CD4-positive, alpha-beta T cell (primary cell): ENCODE results near the gene KCNJ6. TPM values are rescaled to one million over a fixed set of nuclear protein-coding genes. Genes with fewer than 3 reads are reported as not detected.

Experiments used
- ATAC-seq: fragments of 200-7000 bp; cut with Tn5 transposase; one replicate; pipeline ENCODE4 v1.10.0; 2022; ENCODE audit warnings: mild to moderate bottlenecking; ENCODE audit not compliant: poor library complexity
- CTCF ChIA-PET: fragments of 350-600 bp; sonication (Branson Sonifier 250); formaldehyde crosslinking; loops from one replicate; lab custom pipeline; 2021; ENCODE audit warnings: antibody characterized with exemption, inconsistent platforms; lab: Charles Lee
- POLR2A ChIA-PET: fragments of 350-600 bp; sonication (Branson Sonifier 250); formaldehyde crosslinking; loops from one replicate; lab custom pipeline; 2021; ENCODE audit warnings: antibody characterized with exemption, inconsistent platforms; lab: Charles Lee
- DNase-seq, 14 experiments: peaks; one replicate each; pipeline ENCODE4 v3.0.0-alpha.2; 2013 to 2020; ENCODE audit warnings: mixed read lengths in 2 of 14
- H3K27ac ChIP-seq, 2 donors: one replicate each; pipeline versions ENCODE4 v1.5.1 to v1.7.0; 2013; ENCODE audit warnings: low read length in 2 of 2, low read depth in 1 of 2, mild to moderate bottlenecking in 1 of 2
- H3K27me3 ChIP-seq, 2 experiments: 1 replicate in 1 of 2; 2 replicates in 1 of 2; pipeline versions ENCODE4 v1.6.1 to v1.7.0; 2013; ENCODE audit warnings: low read length in 2 of 2, control low read depth in 1 of 2, mild to moderate bottlenecking in 1 of 2, moderate library complexity in 1 of 2; ENCODE audit not compliant: insufficient read depth in 2 of 2, control insufficient read depth in 1 of 2
- H3K36me3 ChIP-seq: one replicate; pipeline ENCODE4 v1.6.1; 2013; ENCODE audit warnings: low read length, control low read depth; ENCODE audit not compliant: insufficient read depth
- H3K4me1 ChIP-seq: one replicate; pipeline ENCODE4 v1.6.1; 2013; ENCODE audit warnings: low read length, control low read depth; ENCODE audit not compliant: insufficient read depth
- H3K4me3 ChIP-seq: one replicate; pipeline ENCODE4 v1.5.1; 2013; ENCODE audit warnings: mild to moderate bottlenecking, low read length, moderate library complexity
- H3K9me3 ChIP-seq, 2 experiments: 1 replicate in 1 of 2; 2 replicates in 1 of 2; pipeline versions ENCODE4 v1.6.1 to v1.7.0; 2013; ENCODE audit warnings: low read length in 2 of 2, mild to moderate bottlenecking in 2 of 2, control low read depth in 1 of 2, moderate library complexity in 1 of 2; ENCODE audit not compliant: control insufficient read depth in 1 of 2, insufficient read depth in 1 of 2
- H3K27ac Mint-ChIP-seq: one replicate; pipeline ENCODE4 v1.8.0; 2020; ENCODE audit warnings: mixed read lengths
- H3K27me3 Mint-ChIP-seq: one replicate; pipeline ENCODE4 v1.8.0; 2021; ENCODE audit warnings: mixed read lengths
- H3K36me3 Mint-ChIP-seq: one replicate; pipeline ENCODE4 v1.8.0; 2021; ENCODE audit warnings: low read depth, mixed read lengths
- H3K4me1 Mint-ChIP-seq: one replicate; pipeline ENCODE4 v1.8.0; 2021; ENCODE audit warnings: low read depth, mixed read lengths
- H3K4me3 Mint-ChIP-seq: one replicate; pipeline ENCODE4 v1.8.0; 2020; ENCODE audit warnings: mild to moderate bottlenecking, mixed read lengths
- H3K9me3 Mint-ChIP-seq: one replicate; pipeline ENCODE4 v1.8.0; 2020; ENCODE audit warnings: mixed read lengths
- CTCF ChIP-seq: fragments of 200-600 bp; IDR thresholded peaks from one replicate; pipeline ENCODE4 v1.8.0; 2022; ENCODE audit warnings: antibody characterized with exemption, mild to moderate bottlenecking
- intact Hi-C, 2 experiments: fragments of 100-400 bp; cut with DNase I in 1 of 2; cut with micrococcal nuclease in 1 of 2; formaldehyde crosslinking; loops; one replicate each; pipeline versions ENCODE4 v1.15.1 to v1.9.0; 2023 to 2025; cut with DNase I, micrococcal nuclease
- polyA plus RNA-seq, 2 donors: library from polyadenylated mRNA; unstranded; fragments of 120-200 nt; gene quantifications; one replicate each; pipeline ENCODE4 v1.2.1, GENCODE V29; 2013
- total RNA-seq, 174 experiments: library from RNA in 2 of 174; stranded (reverse) in 2 of 174; gene quantifications; one replicate each; pipeline ENCODE4 v1.2.3 and lab custom pipeline; 2021 to 2026

Gene KCNJ6, protein sequence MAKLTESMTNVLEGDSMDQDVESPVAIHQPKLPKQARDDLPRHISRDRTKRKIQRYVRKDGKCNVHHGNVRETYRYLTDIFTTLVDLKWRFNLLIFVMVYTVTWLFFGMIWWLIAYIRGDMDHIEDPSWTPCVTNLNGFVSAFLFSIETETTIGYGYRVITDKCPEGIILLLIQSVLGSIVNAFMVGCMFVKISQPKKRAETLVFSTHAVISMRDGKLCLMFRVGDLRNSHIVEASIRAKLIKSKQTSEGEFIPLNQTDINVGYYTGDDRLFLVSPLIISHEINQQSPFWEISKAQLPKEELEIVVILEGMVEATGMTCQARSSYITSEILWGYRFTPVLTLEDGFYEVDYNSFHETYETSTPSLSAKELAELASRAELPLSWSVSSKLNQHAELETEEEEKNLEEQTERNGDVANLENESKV
- not detected for total RNA-seq
- polyA plus RNA-seq (2013, experiment 1 of 2) = not detected
- polyA plus RNA-seq (2013, experiment 2 of 2) = 0.03 TPM
- total RNA-seq (lab: John Stamatoyannopoulos, UW) = 0 to 0.17 (median 0) reads per million in 172 experiments

GRCh38 chr21:37916310-37917051 lies at the start of gene KCNJ6:
KCNJ6 (minus strand) TSS chr21:37916457; CDS start chr21:37840682, 75,775 bp downstream.
- intact Hi-C loops = no loop called here
- H3K27ac ChIP-seq = no peak within 1 kb of the TSS
- no peaks in the 10 kb centered on the region for H3K4me1 ChIP-seq
- Mint-ChIP-seq H3K36me3 (no peaks in the 10 kb centered on the region), H3K4me3 (no peak within 1 kb of the TSS), H3K27ac (no peak within 1 kb of the TSS), H3K9me3 (no peaks in the 10 kb centered on the region), H3K27me3 (peaks cover 79% of the 10 kb centered on the region), H3K4me1 (peaks cover 8% of the 10 kb centered on the region)
- H3K4me3 ChIP-seq = no peak within 1 kb of the TSS
- H3K36me3 ChIP-seq = no peaks in the 10 kb centered on the region
- DNase-seq (peak in 1 of 14 experiments; percentile 15), ATAC-seq (no peak)
- ChIA-PET POLR2A (no interaction called here), CTCF (no interaction called here)
- TF ChIP-seq CTCF = no peak
- H3K27me3 ChIP-seq = peaks cover 44 to 55% of the 10 kb centered on the region in 2 experiments
- peaks cover 0 to 30% of the 10 kb centered on the region in 2 experiments for H3K9me3 ChIP-seq

DNA sequence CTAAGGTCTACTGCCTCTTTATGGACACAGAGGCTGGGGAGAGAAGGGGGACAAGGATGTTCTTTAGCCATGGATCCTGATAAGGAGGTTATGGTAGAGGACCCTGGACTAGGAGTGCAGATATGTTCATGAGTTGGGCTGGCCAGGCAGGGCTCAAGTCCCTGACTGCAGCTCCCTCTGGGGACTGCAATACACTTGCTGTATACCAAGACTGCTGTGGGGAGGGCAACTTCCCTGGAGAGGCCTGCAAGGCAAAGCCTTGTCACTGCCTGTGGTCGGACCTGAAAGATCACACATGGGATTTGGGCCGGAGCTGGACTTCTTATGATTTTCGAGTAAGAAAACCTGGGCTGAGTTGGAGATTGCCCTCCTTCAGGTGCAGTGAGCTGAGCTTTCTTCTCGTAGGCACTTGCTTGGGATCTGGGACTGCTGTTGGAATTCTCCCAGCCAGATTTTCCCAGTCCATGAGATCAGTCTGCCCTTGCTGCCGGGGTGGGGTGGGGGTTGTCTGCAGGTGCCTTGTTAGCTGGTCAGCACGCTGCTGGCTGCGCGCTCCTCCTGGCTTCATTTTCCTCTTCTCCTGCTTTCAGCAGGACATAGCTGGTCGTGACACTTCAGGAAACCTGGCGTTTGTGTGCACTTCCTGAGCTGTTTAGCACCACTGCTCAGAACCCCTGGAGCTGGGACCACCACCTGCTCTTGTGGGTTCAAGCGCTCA lies 49.0 kb upstream of the KCNJ6 start:
- Mint-ChIP-seq H3K27ac (no peak overlapping the region), H3K4me1 (no peaks in the 10 kb centered on the region), H3K36me3 (no peaks in the 10 kb centered on the region), H3K27me3 (peaks cover 27% of the 10 kb centered on the region), H3K9me3 (no peaks in the 10 kb centered on the region), H3K4me3 (no peak overlapping the region)
- ChIA-PET CTCF (no interaction called here), POLR2A (no interaction called here)
- Histone ChIP-seq H3K27ac (no peak overlapping the region), H3K27me3 (no peaks in the 10 kb centered on the region), H3K9me3 (no peaks in the 10 kb centered on the region), H3K4me3 (no peak overlapping the region), H3K4me1 (no peaks in the 10 kb centered on the region), H3K36me3 (no peaks in the 10 kb centered on the region)
- no peak for TF ChIP-seq CTCF
- DNase-seq (no peak), ATAC-seq (no peak)
- intact Hi-C loops = no loop called here

DNA sequence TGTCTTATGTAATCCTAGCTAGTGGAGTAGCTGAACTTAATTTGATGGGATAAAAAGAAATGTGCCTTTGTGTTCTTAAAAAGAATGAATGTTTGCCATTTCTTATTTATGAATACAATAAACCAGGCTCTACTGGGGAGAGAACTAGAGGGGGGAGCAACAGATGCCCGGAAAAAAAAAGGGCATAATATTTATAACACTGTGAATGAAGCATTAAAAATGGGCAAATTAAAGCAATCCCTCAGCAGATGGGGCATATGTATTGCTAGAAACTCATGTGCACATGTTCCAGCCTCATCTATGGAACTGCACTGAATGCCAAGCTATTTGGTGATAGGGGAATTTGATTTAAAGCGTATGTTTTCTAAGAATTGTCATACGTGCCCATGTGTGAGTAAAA lies 42.3 kb upstream of the KCNJ6 start:
- Histone ChIP-seq H3K9me3 (no peaks in the 10 kb centered on the region), H3K27ac (no peak overlapping the region), H3K4me3 (no peak overlapping the region), H3K4me1 (no peaks in the 10 kb centered on the region), H3K36me3 (no peaks in the 10 kb centered on the region), H3K27me3 (peaks cover 0 to 4% of the 10 kb centered on the region in 2 experiments)
- ChIA-PET POLR2A (no interaction called here), CTCF (no interaction called here)
- intact Hi-C loops = no loop called here
- no peaks in the 10 kb centered on the region for H3K36me3 Mint-ChIP-seq
- ATAC-seq (no peak), DNase-seq (no peak)
- no peaks in the 10 kb centered on the region for H3K4me1 Mint-ChIP-seq
- H3K9me3 Mint-ChIP-seq = no peaks in the 10 kb centered on the region
- H3K4me3 Mint-ChIP-seq = no peak overlapping the region
- no peak overlapping the region for H3K27ac Mint-ChIP-seq
- TF ChIP-seq CTCF = no peak
- H3K27me3 Mint-ChIP-seq = peaks cover 45% of the 10 kb centered on the region
